Skeletal muscle tissue (tissue), 4 donors: ENCODE measurements around the gene PDE11A. TPM values are rescaled to one million over a fixed set of nuclear protein-coding genes. Genes with fewer than 3 reads are reported as not detected.
"Not testable (repeated sequence)": the region's sequence is repeated elsewhere in the genome, so short reads cannot be mapped to it uniquely, and the experiment has no call there.

ENCODE experiments used
- H3K27ac ChIP-seq: one replicate; pipeline ENCODE4 v1.7.0; 2013; ENCODE audit warnings: mild to moderate bottlenecking, low read depth, low read length, inconsistent platforms
- H3K27me3 ChIP-seq, 3 donors: one replicate each; pipeline ENCODE4 v1.7.0; 2013; ENCODE audit warnings: low read length in 3 of 3; ENCODE audit not compliant: control insufficient read depth in 3 of 3, insufficient read depth in 3 of 3
- H3K36me3 ChIP-seq, 3 donors: one replicate each; pipeline ENCODE4 v1.7.0; 2013; ENCODE audit warnings: low read length in 3 of 3; ENCODE audit not compliant: control insufficient read depth in 3 of 3, insufficient read depth in 3 of 3
- H3K4me1 ChIP-seq, 3 donors: one replicate each; pipeline ENCODE4 v1.7.0; 2013; ENCODE audit warnings: low read length in 3 of 3, mild to moderate bottlenecking in 3 of 3; ENCODE audit not compliant: control insufficient read depth in 3 of 3, insufficient read depth in 3 of 3
- H3K4me3 ChIP-seq, 3 donors: one replicate each; pipeline ENCODE4 v1.7.0; 2013; ENCODE audit warnings: low read length in 3 of 3
- H3K9ac ChIP-seq, 3 donors: one replicate each; pipeline ENCODE4 v1.7.0; 2013; ENCODE audit warnings: low read length in 3 of 3, mild to moderate bottlenecking in 3 of 3, moderate library complexity in 2 of 3, low read depth in 1 of 3
- H3K9me3 ChIP-seq, 3 donors: one replicate each; pipeline ENCODE4 v1.7.0; 2013; ENCODE audit warnings: low read length in 3 of 3; ENCODE audit not compliant: control insufficient read depth in 3 of 3
- total RNA-seq: library from RNA; depleted of rRNA; stranded (reverse); fragments of >200 nt; gene quantifications from one replicate; pipeline ENCODE4 v1.2.3, GENCODE V29; 2014
- donor health status: Osteomylitis.

The PDE11A gene
- total RNA-seq, 1 donor from 2014 or later: 1.0 TPM

DNA sequence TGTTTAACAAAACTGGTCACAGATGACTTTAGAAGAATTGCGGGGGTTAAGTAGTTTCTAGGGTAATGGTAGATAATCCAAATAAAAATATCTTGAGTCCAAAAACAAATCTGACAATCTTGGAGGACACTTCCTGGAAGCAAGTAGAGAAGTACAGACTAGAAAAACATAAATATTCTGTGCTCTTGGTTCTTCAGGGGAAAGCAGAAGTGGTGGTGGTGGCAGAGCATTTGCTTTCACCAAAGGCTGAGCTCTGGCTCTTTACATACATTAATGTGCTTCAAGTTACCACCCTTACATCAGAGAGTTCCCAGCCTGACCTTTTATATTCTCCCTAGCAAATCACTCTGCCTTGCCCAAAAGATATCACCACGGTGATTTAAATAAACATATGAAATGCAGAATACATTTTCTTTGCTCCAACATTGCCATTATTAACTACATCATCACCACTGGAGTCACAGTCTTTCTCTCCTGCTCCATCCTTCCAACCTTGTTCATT is 15.3 kb downstream of the PDE11A start:
- Histone ChIP-seq H3K4me1 (no peaks in the 10 kb centered on the region), H3K4me3 (no peak overlapping the region), H3K27ac (no peak overlapping the region), H3K27me3 (no peaks in the 10 kb centered on the region), H3K36me3 (no peaks in the 10 kb centered on the region), H3K9ac (no peak overlapping the region), H3K9me3 (no peaks in the 10 kb centered on the region)

DNA sequence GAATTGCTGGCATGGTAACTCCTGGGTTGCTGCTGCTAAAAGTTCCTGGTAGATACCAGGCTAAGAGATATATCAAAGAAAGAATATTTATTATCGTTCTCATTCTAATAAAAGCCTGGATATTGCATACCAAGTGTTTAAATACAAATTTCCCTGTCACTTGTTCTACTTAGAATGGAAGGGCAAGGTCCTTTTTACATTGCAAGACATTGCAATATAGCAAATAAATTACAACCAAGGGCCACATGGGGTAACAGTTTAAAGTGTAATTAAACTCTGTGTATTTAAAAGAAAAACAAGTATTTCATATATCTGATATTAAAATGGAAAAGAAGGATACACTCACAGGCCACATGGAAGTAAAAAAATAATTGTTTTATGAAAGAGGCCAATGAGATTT is 16.2 kb downstream of the PDE11A start:
- Histone ChIP-seq H3K9me3 (no peaks in the 10 kb centered on the region), H3K4me3 (no peak overlapping the region), H3K36me3 (no peaks in the 10 kb centered on the region), H3K4me1 (no peaks in the 10 kb centered on the region), H3K27ac (no peak overlapping the region), H3K27me3 (no peaks in the 10 kb centered on the region), H3K9ac (no peak overlapping the region)

DNA sequence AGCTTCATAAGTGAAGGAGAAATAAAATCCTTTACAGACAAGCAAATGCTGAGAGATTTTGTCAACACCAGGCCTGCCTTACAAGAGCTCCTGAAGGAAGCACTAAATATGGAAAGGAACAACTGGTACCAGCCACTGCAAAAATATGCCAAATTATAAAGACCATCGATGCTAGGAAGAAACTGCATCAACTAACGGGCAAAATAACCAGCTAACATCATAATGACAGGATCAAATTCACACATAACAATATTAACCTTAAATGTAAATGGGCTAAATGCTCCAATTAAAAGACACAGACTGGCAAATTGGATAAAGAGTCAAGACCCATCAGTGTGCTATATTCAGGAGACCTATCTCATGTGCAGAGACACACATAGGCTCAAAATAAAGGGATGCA is 21.3 kb downstream of the PDE11A start:
- not testable (repeated sequence) for H3K9me3 ChIP-seq, H3K4me3 ChIP-seq, H3K27me3 ChIP-seq, H3K27ac ChIP-seq, H3K36me3 ChIP-seq, H3K4me1 ChIP-seq, H3K9ac ChIP-seq

DNA sequence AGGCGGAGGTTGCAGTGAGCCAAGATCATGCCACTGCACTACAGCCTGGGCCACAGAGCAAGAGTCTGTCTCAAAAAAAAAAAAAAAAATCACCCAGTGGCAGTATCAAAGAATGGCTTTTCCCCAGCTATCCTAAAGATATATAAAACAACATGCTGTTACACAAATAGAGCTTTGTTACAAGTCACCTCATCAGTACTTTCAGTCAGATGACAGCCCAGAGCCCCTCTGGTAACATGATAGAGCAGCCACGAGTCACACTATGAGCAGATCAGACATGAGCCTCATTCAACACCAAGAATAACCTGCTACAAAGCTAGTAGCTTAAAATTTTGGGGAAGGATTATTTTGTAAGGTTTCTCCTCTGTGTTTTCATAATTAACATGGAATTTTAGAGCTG is 25.2 kb downstream of the PDE11A start:
- H3K4me1 ChIP-seq: no peaks in the 10 kb centered on the region
- H3K4me3 ChIP-seq: no peak overlapping the region
- no peak overlapping the region for H3K27ac ChIP-seq
- H3K36me3 ChIP-seq: no peaks in the 10 kb centered on the region
- H3K9me3 ChIP-seq: no peaks in the 10 kb centered on the region
- no peak overlapping the region for H3K9ac ChIP-seq
- H3K27me3 ChIP-seq: peaks cover 0 to 2% (median 0%) of the 10 kb centered on the region in 3 donors

DNA sequence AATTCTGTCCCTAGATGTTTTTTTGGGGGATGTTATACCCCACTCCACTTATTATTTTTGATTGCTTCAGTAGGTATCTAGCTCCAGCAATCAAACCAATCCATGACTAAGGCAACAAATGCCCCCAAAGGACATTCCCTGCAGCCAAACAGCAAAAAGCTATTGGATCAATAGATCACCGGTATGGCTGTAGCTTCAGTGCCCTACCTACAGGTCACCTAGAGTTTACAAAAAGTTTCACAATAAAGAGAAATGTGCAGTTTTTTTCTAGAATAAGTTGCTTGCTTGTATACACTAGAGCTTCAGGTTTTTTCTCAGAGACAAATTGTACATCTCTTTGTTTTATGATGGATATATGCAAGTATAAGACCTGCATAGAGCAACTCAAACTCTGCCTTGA is 27.7 kb downstream of the PDE11A start:
- Histone ChIP-seq H3K9me3 (no peaks in the 10 kb centered on the region), H3K36me3 (no peaks in the 10 kb centered on the region), H3K4me3 (no peak overlapping the region), H3K9ac (no peak overlapping the region), H3K27ac (no peak overlapping the region), H3K4me1 (no peaks in the 10 kb centered on the region), H3K27me3 (peaks cover 0 to 2% (median 0%) of the 10 kb centered on the region in 3 donors)

DNA sequence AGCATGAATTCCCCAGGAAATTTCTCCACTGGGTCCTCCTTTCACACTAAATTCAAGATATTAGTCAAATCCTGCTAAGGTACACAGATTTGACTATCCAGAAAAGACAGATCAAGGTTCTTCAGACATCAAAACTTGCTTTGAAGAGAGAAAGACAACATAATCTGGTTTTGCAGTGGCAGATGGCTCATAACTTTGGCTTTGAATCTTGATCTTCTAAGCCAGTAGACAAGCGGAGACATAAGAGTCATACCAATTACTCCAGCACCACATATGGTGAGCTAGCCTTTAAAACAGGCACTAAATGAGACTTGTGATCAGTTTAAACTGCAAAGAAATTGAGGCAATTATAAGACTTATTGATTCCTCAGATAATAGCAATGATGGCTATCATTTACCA is 29.3 kb downstream of the PDE11A start:
- H3K9ac ChIP-seq: no peak overlapping the region
- H3K4me1 ChIP-seq: no peaks in the 10 kb centered on the region
- no peak overlapping the region for H3K4me3 ChIP-seq
- H3K9me3 ChIP-seq: no peaks in the 10 kb centered on the region
- peaks cover 0 to 2% (median 0%) of the 10 kb centered on the region in 3 donors for H3K27me3 ChIP-seq
- H3K36me3 ChIP-seq: no peaks in the 10 kb centered on the region
- H3K27ac ChIP-seq: no peak overlapping the region

DNA sequence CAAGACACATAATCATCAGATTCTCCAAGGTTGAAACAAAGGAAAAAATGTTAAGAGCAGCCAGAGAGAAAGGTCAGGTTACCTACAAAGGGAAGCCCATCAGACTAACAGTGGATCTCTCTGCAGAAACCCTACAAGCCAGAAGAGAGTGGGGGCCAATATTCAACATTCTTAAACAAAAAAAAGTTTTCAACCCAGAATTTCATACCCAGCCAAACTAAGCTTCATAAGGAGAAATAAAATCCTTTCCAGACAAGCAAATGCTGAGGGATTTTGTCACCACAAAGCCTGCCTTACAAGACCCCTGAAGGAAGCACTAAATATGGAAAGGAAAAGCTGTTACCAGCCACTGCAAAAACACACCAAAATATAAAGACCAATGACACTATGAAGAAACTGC is 39.0 kb downstream of the PDE11A start:
- not testable (repeated sequence) for H3K9ac ChIP-seq, H3K36me3 ChIP-seq, H3K27ac ChIP-seq, H3K9me3 ChIP-seq, H3K27me3 ChIP-seq, H3K4me1 ChIP-seq, H3K4me3 ChIP-seq

DNA sequence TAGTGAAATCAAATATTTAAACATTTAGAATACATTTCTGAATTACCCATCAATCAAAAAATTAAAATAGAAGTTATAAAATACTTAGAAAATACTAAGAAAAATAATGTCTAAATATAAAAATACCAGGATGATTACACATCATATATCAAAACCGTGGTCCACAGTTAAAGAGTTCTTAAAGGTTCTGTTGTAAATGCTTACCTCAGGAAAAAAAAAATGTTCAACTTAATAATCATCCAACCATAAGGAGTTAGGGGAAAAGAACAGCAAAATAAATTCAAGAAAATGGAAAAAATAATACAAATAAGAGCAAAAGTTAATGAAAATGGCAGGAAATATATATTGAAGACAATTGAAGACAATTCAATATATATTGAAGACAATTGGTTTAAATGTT is 43.2 kb downstream of the PDE11A start:
- Histone ChIP-seq H3K4me1 (no peaks in the 10 kb centered on the region), H3K4me3 (no peak overlapping the region), H3K9me3 (no peaks in the 10 kb centered on the region), H3K36me3 (no peaks in the 10 kb centered on the region), H3K27me3 (no peaks in the 10 kb centered on the region), H3K9ac (no peak overlapping the region), H3K27ac (no peak overlapping the region)

DNA sequence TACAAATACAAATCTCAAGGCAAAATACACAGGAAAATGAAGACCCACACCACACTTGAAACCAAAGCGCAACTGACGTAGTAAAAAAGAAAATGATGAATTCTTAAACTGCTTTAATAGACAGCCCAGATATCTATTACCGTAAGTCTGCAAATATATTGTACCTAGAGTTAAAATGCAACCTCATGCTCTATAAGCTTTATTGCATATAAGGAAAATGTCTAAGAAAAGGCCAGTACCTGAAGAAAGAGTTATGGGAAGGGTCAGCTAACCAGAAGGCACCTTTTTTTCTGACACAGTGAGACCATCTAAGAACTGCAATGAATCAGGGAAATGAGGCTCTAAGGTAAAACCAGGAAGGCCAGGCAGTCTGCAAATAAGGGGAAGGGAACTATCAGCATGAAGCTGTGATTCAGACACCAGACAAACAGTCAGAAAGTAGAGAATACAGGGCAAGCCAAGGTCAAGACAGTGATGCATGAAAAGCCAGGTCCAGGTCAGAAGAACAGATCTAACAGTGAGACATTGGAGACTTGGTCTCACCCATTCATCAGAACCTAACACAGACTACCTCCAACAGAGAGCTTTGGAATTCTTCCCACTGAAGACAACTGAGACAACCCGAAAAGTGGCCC is 46.9 kb downstream of the PDE11A start:
- Histone ChIP-seq H3K27me3 (no peaks in the 10 kb centered on the region), H3K9me3 (no peaks in the 10 kb centered on the region), H3K9ac (no peak overlapping the region), H3K27ac (no peak overlapping the region), H3K4me1 (no peaks in the 10 kb centered on the region), H3K4me3 (no peak overlapping the region), H3K36me3 (no peaks in the 10 kb centered on the region)

DNA sequence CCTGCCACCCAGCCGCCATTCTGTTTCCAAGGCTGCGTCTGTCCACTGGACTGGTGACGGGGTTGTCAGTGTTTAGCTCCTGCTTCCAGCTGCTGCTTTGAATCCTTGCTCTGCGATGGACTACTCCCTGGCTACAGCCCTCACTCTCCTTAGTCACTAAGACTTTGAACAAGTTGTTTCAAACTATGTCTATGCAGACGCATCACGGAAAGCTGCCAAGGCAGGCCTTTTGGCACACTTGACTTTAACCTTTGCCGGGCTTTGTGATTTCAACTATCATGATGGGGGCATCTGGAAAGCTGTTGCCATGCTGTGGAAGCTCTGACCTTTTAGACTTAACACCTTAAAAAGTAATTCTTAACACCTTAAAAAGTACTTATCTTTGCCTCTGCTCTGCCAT is 54.4 kb downstream of the PDE11A start:
- Histone ChIP-seq H3K27me3 (no peaks in the 10 kb centered on the region), H3K9me3 (no peaks in the 10 kb centered on the region), H3K9ac (no peak overlapping the region), H3K36me3 (no peaks in the 10 kb centered on the region), H3K27ac (no peak overlapping the region), H3K4me3 (no peak overlapping the region), H3K4me1 (no peaks in the 10 kb centered on the region)
